ENCODE results near the gene CEP350. TPM values are rescaled to one million over a fixed set of nuclear protein-coding genes. Genes with fewer than 3 reads are reported as not detected.

The CEP350 gene
- total RNA-seq, 1 experiment from 2014 or later = 41.1 TPM

GRCh38 chr1:180053594-180054567, 99.3 kb downstream of the CEP350 start:
- no peaks in the 10 kb centered on the region for H3K4me1 ChIP-seq (ENCODE audit: control insufficient read depth, insufficient read depth, low read length)
- ChIA-PET CTCF (no interaction called here), POLR2A (no interaction called here)
- H3K4me3 ChIP-seq (ENCODE audit: low read depth in 2 of 2, low read length in 2 of 2) = no peak overlapping the region
- TF ChIP-seq REST (IDR thresholded peaks at IDR 0.05; ENCODE audit: insufficient read depth in 1 of 2, low read depth in 2 of 2, low read length in 1 of 2) (no peak), CTCF (IDR thresholded peaks at IDR 0.05) (no peak), POLR2AphosphoS5 (IDR thresholded peaks at IDR 0.05; ENCODE audit: low read depth, low read length) (no peak), SIN3A (IDR thresholded peaks at IDR 0.05; ENCODE audit: borderline replicate concordance, insufficient read depth, low read depth, low read length) (no peak), TCF7L2 (IDR thresholded peaks at IDR 0.05; ENCODE audit: low read depth, low read length) (no peak)
- ATAC-seq = no peak
- H3K27ac ChIP-seq (ENCODE audit: low read length) = no peak overlapping the region
- no peaks in the 10 kb centered on the region for H3K9me3 ChIP-seq (ENCODE audit: control insufficient read depth, insufficient read depth, low read depth, low read length)
- no peaks in the 10 kb centered on the region for H3K27me3 ChIP-seq (ENCODE audit: control insufficient read depth, insufficient read depth, low read length)
- DNase-seq (ENCODE audit: low read depth, low spot score) = no peak
- intact Hi-C loops (cut with micrococcal nuclease; ENCODE audit: unreplicated experiment) = no loop called here
- BruUV-seq (replicated peaks) = no TSS peak
- H3K36me3 ChIP-seq (ENCODE audit: control insufficient read depth, insufficient read depth, low read length) = peaks cover 29% of the 10 kb centered on the region
- in situ Hi-C loops (cut with HindIII; ENCODE audit: low pct_unique_long_range_greater_than_20kb, low sequenced_read_pairs) = no loop called here

GRCh38 chr1:180057883-180058396, 103.3 kb downstream of the CEP350 start:
- ChIA-PET POLR2A (no interaction called here), CTCF (no interaction called here)
- H3K4me3 ChIP-seq (ENCODE audit: low read depth in 2 of 2, low read length in 2 of 2) = no peak overlapping the region
- in situ Hi-C loops (cut with HindIII; ENCODE audit: low pct_unique_long_range_greater_than_20kb, low sequenced_read_pairs) = no loop called here
- intact Hi-C loops (cut with micrococcal nuclease; ENCODE audit: unreplicated experiment) = no loop called here
- BruUV-seq (replicated peaks) = no TSS peak
- no peaks in the 10 kb centered on the region for H3K27me3 ChIP-seq (ENCODE audit: control insufficient read depth, insufficient read depth, low read length)
- TF ChIP-seq SIN3A (IDR thresholded peaks at IDR 0.05; ENCODE audit: borderline replicate concordance, insufficient read depth, low read depth, low read length) = no peak
- no peak for TF ChIP-seq REST (IDR thresholded peaks at IDR 0.05; ENCODE audit: insufficient read depth in 1 of 2, low read depth in 2 of 2, low read length in 1 of 2)
- TF ChIP-seq POLR2AphosphoS5 (IDR thresholded peaks at IDR 0.05; ENCODE audit: low read depth, low read length) = no peak
- no peak for TF ChIP-seq TCF7L2 (IDR thresholded peaks at IDR 0.05; ENCODE audit: low read depth, low read length)
- H3K4me1 ChIP-seq (ENCODE audit: control insufficient read depth, insufficient read depth, low read length) = no peaks in the 10 kb centered on the region
- H3K27ac ChIP-seq (ENCODE audit: low read length) = no peak overlapping the region
- ATAC-seq = no peak
- peaks cover 25% of the 10 kb centered on the region for H3K36me3 ChIP-seq (ENCODE audit: control insufficient read depth, insufficient read depth, low read length)
- no peaks in the 10 kb centered on the region for H3K9me3 ChIP-seq (ENCODE audit: control insufficient read depth, insufficient read depth, low read depth, low read length)
- DNase-seq (ENCODE audit: low read depth, low spot score) = no peak
